Erythroblast (primary cell): ENCODE measurements around the gene CEACAM8.

Experiments
- GATA1 ChIP-seq: IDR thresholded peaks from 2 replicates; pipeline ENCODE4 v1.6.1; 2011; ENCODE audit warnings: low read depth, mild to moderate bottlenecking, control low read depth, low read length, moderate library complexity
- POLR2A ChIP-seq: IDR thresholded peaks from 2 replicates; pipeline ENCODE4 v1.6.1; 2011; ENCODE audit warnings: mild to moderate bottlenecking, low read length

DNA sequence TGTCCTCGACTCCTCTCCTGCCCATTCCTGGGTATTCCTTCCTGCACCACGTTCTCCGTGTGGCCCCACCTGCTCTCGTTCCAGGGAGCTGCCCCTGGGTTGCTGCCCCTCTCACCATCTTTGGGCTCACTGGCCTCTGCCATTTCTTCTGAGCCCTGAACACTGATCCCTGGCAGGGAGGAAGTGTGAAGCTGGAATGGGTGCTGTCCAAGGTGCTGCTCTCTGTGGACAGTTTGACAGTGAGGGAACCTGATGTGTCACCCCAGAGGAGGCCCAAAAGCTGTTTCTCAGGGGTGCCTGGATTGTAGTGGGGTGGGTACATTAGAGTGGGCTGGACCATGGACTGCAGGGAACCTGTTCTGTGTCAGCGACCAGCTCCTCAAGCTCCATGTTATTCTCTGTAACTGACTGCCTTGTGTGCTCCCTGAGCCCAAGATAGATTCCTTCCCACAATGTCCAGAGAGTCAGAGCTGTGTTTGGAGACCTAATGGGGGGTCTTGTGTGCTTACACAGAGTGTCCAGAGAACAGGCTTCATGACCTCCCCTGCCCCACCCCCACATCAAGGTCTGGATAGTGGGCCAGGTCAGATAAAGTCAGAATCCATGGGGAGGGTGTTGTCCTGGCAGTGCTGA, 7.2 kb upstream of the CEACAM8 start:
- TF ChIP-seq POLR2A (no peak), GATA1 (no peak)
